Thyroid gland (tissue), 4 donors: Measurements from ENCODE around the gene MRGPRX3.

Source experiments
- POLR2A ChIP-seq, 2 donors: fragments of 450-650 bp; IDR thresholded peaks; one replicate each; pipeline ENCODE4 v1.6.1; 2017; ENCODE audit warnings: antibody characterized with exemption in 2 of 2, mild to moderate bottlenecking in 2 of 2, moderate library complexity in 1 of 2
- TF ChIP-seq, protein P1 (sequence below), 6 experiments: fragments of 200-600 bp in 3 of 6; fragments of 450-650 bp in 3 of 6; sonication (generic) in 3 of 6; IDR thresholded peaks; one replicate each; pipeline ENCODE4 v1.5.1; 2016 to 2019; ENCODE audit warnings: antibody characterized with exemption in 6 of 6, mild to moderate bottlenecking in 2 of 6, inconsistent platforms in 1 of 6, moderate library complexity in 1 of 6

DNA sequence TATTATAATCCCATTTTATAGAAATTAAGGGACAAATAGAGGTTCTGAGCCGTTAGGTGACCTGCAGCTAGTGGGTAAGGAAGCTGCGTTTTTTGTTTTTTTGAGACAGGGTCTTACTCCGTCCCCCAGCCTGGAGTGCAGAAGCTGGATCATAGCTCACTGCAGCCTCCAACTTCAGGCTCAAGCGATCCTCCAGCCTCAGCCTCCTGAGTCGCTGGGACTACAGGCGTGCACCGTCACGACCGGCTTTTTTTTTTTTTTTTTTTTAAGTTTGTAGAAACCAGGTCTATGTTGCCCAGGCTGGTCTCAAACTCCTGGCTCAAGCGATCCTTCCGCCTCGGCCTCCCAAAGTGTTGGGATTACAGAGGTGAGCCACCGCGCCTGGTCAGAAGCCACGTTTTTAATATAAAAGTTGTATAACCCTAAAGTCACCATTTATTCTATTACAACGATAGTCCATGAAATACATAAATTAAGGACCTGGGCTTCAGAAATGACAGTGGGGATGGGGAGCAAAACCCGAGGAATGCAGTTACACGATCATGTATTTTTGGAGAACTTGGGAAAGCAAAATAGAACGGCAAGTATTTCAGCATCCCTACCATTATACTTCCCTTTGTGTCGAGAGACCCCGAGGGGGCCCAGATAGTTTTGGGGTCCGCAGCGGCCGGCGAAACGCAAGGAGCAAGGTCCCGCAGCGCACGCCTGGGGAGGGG is 27.1 kb upstream of the MRGPRX3 start:
- no peak for TF ChIP-seq POLR2A (IDR thresholded peaks at IDR 0.05)
- TF ChIP-seq, protein P1, sequence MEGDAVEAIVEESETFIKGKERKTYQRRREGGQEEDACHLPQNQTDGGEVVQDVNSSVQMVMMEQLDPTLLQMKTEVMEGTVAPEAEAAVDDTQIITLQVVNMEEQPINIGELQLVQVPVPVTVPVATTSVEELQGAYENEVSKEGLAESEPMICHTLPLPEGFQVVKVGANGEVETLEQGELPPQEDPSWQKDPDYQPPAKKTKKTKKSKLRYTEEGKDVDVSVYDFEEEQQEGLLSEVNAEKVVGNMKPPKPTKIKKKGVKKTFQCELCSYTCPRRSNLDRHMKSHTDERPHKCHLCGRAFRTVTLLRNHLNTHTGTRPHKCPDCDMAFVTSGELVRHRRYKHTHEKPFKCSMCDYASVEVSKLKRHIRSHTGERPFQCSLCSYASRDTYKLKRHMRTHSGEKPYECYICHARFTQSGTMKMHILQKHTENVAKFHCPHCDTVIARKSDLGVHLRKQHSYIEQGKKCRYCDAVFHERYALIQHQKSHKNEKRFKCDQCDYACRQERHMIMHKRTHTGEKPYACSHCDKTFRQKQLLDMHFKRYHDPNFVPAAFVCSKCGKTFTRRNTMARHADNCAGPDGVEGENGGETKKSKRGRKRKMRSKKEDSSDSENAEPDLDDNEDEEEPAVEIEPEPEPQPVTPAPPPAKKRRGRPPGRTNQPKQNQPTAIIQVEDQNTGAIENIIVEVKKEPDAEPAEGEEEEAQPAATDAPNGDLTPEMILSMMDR (IDR thresholded peaks at IDR 0.05), result no peak
